NCI-H526 (cell line): ENCODE data around the gene LYRM4.

Source experiments
- DNase-seq, 2 experiments: peaks; one replicate each; lab custom pipeline; 2025; lab: John Stamatoyannopoulos, UW

Gene LYRM4

DNA sequence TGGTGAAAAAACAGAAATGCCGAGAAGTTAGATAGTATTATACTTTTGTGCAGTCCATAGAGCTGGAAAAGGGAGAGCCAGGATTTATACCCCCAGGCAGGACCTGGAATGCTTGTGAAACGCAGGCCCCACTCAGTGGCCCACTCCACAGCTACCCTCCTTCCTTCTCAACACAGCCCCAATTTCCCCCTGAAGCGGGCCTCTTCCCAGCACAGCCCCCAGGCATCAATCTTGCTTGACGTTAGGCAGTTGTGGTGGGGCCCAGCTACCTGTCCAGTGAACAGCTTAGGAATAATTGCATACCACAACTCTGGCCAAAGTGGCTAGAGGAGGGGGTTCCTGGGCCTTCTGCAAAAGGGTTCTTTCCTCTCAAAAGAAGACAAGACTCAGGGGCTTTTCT is 114.4 kb downstream of the LYRM4 start:
- no peak for DNase-seq

DNA sequence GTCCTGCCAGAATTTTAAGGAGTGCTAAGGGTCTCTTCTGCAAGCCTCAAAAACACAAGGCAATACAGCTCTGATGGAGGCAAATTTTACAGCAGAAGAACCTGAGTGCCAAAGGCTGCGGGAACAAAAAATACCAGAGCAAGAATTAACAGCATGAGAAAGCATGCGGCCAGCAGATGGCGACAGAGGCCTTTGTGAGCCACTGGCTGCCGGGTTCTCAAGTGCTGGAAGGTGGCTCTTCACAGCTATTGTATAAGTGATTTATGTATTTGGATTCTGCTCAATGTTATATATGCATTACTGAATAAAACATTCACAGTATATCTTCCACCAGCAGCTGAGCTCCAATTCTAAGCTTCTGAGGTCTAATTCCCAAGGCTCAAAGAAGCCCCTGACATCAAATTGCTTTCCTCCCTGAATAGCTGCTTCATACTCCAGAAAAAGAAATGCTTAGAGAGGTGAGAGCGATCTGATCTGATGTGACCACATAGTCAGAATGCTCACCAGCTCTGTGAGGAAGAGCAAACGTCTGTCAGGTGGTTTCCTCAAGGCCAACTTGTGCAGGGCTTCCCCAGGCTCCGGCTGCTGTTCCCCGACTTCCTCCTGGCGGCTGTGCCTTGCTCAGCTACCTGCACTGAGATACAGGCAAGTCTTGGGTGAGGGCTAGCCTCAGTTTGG is 117.0 kb downstream of the LYRM4 start:
- peak; percentile 57 to 86 for DNase-seq

DNA sequence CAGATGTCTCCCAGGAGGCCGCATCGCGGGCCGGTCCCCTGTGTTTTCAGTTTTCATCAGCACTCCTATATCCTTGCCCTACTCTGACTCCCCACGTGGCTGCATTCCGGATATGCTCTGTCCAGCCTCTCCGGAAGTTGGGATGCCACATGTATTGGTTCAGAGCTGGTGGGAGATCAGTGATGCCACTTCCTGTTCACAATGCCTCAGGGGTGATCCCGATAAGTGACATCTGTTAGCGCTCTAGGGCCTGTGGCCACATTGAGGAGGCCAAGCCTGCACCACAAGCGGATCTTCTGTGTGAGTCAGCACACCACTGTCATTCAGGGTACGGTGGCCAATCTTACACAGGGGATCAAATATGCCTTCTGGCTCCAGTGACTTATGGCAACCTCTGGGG is 117.8 kb downstream of the LYRM4 start:
- DNase-seq: no peak

DNA sequence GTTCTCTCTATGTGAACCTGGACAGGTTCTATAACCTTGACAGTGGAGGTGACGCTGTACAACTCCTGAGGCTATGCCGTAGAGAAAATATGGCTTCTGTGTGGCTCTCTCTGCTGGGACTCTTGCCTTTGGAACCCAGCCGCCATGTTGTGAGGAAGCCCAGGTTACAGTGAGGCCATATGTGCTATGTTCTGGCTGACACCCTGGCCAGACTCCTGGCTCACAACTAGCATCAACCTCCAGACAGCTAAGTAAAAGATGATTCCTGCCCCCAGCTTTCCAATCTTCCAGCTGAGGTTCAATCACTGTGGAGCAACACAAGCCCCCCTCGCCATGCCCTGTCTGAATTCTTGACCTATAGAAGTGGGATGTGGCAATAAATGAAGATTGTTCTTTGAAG is 118.6 kb downstream of the LYRM4 start:
- no peak for DNase-seq

DNA sequence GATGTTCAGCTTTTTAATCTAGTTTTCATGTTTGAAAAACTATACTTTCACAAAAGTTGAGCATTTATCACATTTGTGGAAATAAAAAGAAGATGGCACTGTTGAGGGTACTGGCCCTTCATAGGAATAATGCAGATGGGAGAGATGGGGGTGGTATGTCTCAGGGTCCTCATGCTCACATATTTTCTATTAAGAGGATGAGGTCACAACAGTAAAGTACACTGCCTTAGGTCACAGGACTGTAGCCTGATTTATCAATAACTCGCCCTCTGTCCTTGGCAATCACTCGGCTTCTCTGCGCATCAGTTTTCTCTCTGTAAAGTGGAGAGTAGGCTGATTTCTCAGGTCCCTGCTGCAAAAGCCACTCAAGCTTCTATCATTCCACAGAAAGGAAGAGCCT is 119.7 kb downstream of the LYRM4 start:
- no peak for DNase-seq

DNA sequence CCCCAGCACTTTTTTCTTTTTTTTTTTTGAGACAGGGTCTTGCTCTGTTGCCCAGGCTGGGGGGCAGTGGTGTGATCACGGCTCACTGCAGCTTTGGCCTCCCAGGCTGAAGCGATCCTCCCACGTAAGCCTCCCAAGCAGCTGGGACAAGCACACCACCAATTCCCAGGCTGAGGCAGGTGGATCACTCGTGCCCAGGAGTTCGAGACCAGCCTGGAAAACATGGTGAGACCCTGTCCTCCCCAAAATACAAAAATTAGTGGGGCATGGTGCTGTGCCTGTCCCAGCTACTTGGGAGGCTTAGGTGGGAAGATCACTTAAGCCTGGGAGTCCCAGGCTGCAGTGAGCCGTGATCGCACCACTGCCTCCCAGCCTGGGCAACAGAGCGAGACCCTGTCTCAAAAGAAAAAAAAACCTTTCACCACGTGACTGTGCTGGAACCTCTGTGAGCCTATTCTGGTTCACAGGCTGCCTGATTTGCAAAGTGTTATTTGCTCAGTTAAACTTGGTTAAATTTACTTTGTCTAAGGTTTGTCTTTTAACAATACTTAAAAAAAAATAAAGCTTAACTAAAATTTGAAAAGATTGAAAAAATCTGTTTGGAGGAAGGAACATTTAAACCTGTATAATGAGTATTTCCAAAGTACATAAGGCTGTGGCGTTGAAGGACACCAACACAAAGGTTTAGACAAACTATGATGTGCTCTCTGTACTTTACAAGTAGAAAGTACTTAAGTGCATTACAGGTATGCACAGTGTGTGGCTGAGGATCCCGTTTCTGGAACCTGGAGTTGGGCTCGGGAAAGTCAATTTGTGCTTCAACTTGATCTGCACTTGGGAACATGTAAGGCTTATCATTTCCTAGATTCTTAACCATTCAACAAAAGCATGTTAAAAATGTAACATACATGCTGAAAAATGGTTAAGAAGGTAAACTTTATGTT is 120.7 kb downstream of the LYRM4 start:
- DNase-seq: no peak

DNA sequence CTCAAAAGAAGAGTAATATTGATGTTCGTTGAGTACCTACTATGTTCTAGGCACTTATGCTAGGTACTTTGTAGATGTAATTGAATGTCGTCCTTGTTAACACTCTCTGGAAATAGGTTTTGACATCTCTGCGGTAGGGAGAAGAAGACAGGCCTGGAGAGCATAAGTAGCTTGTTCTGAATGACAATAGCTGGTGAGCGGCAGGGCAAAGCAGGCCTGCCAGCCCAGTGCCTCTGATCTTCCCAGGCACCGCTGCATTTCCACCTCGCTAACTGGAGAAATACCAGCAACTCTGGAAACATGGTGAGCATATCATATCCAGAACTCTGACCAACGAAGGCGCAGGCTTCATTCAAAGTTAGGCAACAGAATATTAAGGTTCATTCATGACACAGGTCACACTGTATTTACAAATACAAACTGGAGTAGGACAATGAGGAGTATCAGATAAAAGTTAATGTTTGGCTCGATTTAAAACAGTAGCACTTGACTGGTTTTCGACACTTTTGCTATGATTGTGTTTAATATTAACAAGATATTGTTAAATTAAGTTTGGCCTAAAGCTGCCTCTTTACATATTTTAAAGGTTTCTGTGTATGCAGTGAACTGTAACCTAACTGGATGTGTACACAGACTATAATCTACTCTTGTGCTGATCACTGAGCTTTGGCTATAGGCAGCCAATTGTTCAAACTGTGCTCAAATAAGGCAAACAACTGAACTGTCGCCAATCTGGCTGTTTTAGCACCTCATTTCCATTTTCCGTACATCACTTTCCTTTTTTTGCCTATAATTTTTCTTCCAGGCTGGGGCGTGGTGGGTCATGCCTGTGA is 121.5 kb downstream of the LYRM4 start:
- DNase-seq: no peak

DNA sequence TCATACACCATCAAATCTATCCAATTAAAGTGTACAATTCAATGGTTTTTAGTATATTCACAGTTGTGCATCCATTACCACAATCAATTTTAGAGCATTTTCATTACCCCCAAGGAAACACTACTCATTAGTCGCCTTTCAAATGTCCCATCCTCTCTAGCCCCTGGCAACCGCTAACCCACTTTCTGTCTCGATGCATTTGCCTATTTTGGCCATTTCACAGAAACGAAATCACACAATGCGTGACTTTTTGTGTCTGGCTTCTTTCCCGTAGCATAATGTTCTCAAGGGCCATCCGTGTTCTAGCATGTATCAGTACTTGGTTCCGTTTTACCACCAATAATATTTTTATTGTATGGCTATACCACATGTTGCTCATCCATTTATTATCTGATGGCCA is 123.9 kb downstream of the LYRM4 start:
- DNase-seq: no peak

DNA sequence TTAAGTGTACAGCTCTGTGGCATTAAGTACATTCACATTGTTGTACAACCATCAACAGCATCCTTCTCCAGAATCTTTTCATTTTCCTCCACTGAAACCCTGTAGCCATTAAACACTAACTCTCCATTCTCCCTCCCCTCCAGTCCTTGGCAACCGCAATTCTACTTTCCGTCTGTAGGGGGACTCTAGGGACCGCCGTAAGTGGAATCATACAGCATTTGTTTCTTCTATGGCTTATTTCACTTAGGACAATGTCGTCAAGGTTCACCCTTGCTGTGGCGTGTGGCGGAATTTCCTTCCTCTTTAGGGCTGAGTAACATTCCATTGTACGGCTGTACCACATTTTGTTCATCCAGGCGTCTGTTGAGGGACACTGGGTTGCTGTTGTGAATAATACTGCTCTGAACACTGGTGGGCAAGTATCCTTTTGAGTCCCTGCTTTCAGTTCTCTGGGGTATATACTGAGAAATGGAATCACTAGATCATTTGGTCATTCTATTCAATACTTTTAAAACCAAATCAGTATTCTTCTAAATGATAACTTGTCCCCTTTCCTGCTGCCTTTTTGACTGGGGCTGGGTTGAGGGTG is 124.9 kb downstream of the LYRM4 start:
- DNase-seq: peak; percentile 26 to 44

DNA sequence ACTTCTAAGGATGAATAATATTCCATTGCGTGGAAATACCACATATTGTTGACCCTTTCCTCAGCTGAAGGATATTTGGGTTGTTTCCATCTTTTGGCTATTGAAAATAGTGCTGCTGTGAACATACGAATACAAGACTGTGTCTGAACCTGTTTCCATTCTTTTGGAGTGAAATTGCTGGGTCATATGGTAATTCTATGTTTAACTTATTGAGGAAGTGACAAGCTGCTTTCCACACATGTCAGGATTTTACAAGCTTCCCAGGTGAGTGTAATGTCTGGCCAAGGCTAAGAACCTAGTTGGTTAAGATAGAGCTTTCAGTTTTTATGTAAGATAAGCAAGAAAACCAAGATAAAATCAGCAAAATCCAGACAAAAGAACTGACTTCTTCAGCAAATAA is 126.8 kb downstream of the LYRM4 start:
- DNase-seq: no peak

DNA sequence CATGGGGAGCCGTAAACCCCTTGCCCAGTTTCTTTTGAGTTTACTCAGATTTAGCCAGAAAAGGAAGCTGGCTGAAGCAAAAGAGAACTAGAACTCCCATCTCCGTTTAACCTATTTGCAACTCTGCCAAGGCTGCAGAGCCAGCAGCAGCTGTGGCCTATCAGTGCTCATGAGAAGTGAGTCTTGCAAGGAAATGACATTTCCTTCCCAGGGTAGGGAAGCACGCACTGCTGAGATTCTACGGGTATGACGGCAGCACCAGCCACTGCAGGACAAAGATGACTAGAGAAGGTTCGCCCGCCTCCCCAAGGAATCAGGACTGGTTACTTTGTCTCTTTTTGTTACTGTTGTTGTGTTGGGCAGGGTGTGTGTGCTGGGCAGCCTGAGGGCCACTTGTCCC is 128.0 kb downstream of the LYRM4 start:
- DNase-seq: no peak

DNA sequence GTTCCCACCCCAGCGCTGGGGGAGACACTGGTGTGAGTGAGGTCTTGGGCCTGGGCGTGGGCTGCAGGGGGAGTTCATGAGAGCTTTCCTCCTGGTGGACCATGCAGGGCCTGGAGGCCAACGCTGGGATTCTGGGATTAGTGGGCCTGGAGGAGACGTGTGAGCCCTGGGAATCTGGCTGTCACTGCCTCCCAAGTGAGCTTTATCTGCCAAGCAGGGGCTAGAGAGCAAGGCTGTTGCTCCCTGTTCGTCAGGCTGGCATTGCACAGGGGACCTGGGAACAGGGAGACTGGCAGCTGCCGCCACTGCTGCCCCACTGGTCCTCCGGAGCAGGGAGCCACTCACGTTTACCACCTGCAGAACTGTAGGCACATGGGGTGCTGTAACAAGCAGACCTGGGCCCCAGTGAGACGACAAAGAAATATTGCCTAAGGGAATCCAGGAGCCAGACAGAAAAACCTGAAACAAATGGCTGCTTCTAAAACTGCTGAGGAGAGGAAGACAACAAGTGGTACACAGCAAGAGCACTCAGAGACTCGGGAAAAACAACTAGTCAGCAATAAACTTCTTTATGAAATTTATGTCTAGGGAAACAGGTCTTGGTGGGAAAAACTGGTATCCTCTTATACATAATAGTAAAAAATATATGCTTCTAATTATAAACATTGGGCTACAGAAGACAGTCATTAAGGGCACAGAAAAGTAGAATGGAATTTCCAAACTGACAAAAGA is 130.4 kb downstream of the LYRM4 start:
- no peak for DNase-seq

DNA sequence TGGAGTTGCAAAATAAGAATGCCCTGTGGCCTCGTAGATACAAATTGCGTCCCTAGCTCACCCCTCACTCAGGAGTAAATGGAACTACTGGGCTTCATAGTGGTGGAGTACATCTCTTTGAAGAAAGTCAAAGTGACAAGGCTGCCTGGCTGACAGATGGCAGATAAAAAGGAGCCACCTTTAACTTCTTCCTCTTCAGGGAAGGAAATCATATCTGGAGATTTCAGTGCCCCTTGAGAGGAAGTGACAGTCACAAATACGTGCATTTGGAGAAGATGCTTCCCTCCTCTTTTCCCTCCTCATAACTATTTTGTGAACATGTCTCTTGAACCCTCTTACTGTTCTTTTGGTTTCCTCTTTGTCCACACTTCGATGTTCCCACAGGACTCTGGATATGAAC is 132.4 kb downstream of the LYRM4 start:
- no peak for DNase-seq

DNA sequence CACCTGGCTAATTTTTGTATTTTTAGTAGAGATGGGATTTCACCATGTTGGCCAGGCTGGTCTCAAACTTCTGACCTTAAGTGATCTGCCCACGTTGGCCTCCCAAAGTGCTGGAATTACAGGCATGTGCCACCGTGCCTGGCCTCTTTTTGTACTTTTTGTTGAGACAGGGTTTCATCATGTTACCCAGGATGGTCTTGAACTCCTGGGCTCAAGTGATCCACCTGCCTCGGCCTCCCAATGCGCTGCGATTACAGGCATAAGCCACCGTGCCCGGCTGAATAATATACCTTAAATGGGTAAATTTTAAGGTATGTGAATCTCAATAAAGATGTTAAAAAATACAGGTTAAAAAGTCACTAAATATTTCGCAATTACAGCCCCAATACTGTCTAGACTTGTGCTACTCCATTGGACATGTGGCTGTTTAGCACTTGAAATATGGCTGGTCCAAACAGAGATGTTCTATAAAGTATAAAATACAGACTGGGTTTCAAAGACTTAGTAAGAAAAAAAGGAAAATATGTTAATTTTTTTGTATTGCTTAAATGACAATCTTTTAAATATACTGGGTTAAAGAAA is 133.6 kb downstream of the LYRM4 start:
- DNase-seq: no peak

DNA sequence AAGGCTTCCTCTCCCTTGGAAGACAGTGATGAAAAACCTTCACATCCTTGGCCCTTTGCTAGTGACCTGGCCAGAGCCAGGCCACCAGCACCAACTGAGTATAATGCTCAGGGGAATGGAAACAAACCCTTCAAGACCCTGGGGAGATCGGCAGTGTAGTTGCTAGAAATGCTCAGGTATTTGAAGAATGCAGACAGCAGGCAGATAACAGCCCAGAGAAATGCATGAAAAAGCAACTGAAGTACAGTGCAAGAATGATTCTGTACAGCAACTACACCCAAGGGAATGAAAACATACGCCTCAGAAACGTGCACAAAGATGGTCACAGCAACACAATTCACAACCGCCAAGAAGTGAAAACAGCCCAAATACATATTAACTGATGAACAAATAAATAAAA is 134.5 kb downstream of the LYRM4 start:
- DNase-seq: no peak

DNA sequence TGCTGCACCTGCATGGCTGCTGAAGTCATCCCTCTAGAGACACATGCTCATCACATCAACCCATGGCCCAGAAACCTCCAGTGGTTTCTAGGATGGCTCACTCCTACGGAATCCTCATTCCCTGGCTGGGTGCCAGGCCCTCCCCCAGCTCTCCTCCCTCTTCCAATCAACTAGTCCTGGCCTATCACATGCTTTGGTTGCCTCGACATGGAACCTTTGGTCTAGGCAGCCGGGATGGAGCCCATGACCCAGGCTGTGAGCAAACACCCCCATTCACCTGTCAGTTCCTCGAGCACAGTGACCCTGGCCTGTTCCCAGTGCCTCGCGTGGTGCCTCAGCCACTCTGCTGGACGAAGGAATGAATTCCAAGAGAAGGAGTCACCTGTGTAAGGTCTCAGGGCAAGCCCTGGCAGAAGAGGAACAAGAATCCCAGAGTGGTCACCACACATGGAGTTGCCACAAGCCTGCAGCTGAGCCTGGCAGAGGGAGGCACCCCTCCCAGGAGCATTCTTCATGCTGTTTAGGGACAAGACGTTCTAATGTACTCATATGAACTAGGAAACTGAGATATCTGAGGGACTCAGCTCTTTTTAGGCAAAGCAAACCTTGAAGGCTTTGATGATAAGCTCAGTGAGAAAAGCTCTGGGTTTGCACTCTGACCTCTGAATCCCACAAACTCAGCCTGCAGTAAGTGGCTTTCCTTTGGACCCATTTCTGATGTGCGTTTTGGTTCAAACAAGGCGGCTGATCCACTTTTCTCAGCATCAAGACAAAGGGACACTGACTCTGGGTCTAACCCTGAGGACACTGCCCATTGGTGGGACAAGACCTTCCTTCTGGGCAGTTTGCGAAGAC is 135.4 kb downstream of the LYRM4 start:
- DNase-seq: no peak

DNA sequence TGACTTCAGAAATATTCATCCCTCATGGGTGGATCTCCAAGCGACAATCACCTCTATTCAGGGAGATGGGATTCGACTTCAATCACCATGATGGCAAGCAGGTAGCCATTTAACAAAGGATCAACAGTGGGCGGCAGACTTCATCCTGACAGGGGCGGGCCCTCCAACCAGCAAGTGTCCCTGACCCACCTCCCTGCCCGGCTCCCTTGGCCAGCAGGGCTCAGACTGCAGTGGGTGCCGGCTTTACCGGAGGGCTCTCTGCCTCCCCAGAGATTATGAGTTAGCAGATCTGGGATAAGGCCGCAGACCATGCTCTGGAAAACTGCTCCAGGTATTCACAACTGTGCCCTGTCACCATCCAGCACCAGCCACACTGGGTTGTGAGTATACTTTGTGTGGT is 136.2 kb downstream of the LYRM4 start:
- no peak for DNase-seq

DNA sequence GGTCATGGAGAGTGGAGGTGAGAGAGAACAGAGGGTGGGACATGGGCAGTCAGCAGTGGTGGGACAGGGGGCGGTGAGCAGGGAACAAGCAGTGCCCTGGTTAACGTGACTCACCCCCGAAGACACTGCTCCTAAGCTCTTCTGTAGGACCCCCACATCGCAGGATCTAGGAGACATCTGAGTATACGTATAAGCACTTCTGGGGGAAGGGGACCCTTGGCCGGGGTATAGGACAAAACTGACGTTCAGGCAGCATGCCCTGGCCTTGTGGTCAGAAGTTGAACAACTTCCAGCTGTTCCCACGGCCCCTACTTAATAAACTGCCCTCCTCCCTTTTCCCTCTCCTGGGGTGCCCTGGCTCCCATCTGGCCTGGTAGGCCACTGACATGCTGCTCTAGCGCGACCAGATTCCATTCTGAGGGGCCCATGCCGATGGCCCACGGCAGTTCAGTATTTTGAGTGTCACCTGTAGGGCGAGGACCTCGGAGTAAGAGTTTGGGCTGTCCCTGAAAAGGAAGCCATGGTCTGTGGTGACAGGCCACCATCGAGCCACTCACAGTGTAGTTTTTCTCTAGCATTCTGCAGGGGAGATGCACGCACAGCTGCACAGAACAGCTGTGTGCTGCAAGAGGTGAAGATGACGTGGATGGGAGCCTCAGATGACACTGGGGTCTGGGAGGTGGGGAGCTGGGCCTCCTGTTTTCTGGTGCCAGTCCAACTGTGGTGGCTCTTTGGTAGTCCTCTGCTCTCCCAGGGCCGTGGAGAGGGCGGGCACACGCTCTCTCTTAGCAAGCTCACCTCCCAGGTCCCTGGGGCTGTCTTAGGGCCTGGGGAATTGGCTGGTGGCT is 137.2 kb downstream of the LYRM4 start:
- no peak for DNase-seq

DNA sequence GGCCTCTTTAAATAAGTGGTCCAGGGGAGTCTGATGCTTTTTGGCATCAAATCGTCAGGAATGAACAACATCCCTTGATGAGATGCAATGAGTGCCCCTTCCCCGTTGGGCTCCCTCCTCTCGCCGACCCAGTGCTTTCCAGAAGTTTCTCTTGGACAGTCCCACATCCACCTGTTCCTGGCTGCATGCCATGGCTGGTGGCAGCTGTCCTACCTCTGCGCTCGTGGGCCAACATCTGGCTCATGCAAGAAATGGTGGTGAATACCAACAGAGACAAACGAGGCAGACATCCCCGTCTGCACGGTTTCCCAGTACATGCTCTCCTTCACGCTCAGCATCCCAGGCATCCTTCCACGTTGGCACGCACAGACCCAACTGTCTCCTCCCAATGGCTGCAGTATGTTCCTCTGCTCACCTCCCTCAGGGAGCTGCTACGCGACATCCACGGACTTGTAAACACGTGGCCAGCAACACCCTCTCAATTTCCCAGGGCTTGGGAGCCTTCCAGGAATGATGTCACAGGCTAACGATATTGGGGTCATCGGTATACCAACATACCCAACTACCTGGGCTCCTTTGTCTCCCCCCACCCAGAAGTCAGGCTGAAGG is 138.1 kb downstream of the LYRM4 start:
- DNase-seq: no peak
